Measurements from ENCODE around the gene PDE6A.

Gene PDE6A

DNA sequence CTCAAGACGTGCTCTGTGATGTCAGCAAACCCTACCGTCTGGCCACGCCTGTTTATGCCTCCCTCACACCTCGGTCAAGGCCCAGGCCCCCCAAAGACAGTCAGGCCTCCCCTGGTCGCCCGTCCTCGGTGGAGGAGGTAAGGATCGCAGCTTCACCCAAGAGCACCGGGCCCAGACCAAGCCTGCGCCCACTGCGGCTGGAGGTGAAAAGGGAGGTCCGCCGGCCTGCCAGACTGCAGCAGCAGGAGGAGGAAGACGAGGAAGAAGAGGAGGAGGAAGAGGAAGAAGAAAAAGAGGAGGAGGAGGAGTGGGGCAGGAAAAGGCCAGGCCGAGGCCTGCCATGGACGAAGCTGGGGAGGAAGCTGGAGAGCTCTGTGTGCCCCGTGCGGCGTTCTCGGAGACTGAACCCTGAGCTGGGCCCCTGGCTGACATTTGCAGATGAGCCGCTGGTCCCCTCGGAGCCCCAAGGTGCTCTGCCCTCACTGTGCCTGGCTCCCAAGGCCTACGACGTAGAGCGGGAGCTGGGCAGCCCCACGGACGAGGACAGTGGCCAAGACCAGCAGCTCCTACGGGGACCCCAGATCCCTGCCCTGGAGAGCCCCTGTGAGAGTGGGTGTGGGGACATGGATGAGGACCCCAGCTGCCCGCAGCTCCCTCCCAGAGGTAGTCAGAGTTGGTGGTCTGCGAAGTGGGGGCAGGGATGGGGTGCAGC, 111.3 kb downstream of the PDE6A start:
- DNase-seq = no peak

DNA sequence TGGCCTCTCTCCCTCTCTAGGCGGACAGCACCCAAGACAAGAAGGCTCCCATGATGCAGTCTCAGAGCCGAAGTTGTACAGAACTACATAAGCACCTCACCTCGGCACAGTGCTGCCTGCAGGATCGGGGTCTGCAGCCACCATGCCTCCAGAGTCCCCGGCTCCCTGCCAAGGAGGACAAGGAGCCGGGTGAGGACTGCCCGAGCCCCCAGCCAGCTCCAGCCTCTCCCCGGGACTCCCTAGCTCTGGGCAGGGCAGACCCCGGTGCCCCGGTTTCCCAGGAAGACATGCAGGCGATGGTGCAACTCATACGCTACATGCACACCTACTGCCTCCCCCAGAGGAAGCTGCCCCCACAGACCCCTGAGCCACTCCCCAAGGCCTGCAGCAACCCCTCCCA, 112.0 kb downstream of the PDE6A start:
- DNase-seq = no peak

DNA sequence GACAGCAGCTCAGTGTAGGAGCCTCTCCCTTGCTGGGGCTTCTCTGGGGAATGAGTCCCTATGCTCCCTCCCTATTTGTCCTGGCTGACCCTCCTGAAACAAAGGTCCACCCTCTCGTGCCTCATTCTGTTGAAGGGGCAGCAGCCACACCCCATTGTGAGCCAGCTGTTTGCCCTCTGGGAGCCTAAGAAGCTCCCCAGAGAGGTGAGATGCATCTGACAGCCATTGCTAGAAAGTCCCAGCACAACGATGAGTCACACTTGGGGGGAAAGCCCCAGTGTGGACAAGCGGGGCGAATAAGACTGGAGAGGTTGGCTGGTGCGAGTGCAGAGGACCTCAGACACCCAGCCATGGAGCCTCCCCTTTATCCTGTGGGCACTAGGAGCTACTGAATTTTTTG, 113.1 kb downstream of the PDE6A start:
- DNase-seq = no peak

- DNase-seq = no peak
These were observed 114.0 kb downstream of the PDE6A start for GRCh38 chr5:149830579-149830978.

DNA sequence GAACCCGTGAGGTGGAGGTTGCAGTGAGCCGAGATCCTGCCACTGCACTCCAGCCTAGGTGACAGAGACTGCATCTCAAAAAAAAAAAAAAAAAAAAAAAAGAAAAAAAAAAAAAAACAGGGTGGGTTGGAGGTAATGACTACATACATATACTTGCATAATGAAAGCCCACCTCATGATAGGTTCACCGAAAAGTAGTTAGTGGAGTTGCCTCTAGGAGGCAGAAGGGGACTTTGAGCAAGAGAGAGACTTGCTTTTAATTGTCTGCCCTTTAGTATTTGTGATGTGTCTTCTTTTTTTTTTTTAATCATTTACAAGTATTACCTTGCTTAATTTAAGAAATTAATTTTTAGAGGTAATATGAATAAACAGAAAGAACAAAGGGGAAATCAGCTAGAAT, 114.6 kb downstream of the PDE6A start:
- DNase-seq = no peak

DNA sequence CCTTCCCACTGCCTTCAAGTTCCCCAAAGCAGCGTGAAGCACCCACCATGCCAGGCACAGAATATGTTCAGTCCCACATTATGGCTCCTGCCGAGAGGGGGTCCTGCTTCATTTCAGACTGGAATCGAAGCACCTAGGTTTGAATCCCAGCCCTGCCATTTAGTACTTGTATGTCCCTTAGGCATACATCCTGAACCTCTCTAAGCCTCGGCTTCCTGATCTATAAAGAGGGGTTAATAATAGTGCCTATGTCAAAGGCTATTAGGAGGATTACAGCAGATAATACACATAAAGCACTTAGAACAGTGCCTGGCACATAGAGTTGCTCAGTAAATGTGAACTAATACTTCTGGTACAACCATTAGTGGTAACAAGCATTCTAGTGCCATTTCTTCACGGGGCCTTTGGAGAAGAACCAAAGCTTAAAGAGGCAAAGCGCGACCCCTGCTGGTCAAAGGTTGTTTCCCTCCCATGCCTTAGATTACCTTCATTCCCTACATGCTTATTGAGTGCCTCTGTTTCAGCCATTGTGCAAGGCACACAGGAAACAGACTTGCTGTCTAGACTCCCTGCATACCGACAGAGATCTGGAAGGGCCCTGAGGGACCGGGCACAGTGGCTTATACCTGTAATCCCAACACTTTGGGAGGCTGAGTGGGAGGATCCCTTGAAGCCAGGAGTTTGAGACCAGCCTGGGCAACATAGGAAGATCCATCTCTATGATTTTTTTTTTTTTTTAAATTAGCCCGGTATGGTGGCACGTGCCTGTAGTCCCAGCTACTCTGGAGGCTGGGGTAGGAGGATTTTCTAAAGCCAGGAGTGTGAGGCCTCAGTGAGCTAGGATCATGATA, 116.2 kb downstream of the PDE6A start:
- peak; percentile 54 for DNase-seq

- DNase-seq = no peak
These were observed 117.0 kb downstream of the PDE6A start for GRCh38 chr5:149827546-149827945.

DNA sequence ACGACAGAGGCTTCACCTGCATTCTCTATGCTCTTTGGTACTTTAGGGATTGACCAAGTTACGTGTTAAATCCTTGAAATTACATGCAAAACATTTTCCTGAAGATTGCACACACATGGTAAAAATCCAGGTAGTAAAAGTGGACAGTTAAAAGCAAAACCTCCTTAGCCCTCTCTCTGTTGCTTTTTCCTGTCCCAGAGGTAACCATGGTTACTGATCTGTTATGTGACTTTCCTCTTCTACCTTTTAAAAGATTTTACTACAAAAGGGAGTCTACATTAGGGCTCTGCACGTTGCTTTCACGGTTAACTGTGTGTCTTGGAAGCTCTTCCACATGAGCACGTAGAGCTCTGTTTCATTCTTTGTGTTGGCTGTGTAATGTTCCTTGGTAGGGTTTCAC, 117.5 kb downstream of the PDE6A start:
- DNase-seq = no peak

DNA sequence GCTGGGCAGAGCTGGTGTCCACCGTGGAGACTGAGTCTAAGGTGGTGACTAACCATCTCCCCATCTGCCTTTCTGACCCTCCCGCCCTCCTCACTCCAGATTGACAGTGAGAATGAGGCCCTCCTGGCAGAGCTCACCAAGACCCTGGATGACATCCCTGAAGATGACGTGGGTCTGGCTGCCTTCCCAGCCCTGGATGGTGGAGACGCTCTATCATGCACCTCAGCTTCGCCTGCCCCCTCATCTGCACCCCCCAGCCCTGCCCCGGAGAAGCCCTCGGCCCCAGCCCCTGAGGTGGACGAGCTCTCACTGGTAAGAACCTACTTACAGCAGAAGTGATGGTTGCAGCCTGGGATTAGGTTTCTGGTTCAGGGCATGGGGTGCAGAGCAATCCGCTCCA, 118.0 kb downstream of the PDE6A start:
- no peak for DNase-seq

GRCh38 chr5:149824846-149825245, 119.7 kb downstream of the PDE6A start:
- no peak for DNase-seq

GRCh38 chr5:149824120-149824519, 120.5 kb downstream of the PDE6A start:
- no peak for DNase-seq

- DNase-seq = no peak
These were observed 121.2 kb downstream of the PDE6A start for GRCh38 chr5:149823375-149823774.

DNA sequence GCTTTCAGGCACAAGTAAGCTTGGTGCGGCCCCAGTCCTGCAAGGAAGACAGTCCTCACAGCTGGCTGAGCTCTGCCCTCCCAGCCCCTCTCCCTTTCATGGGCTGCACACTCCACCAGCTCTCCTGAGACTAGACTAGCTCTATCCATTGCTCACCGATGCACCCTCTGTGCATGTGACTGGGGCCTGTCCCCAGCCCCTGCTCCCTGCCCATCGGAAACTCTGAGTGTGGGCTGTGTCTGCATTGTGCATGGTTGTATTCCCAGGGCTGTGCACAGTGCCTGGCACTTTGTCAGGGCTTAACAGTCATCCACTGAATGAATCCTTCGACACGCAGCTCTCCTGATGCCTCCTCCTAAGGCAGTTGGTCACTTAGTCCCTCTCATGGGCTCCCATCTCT, 122.3 kb downstream of the PDE6A start:
- DNase-seq = no peak

DNA sequence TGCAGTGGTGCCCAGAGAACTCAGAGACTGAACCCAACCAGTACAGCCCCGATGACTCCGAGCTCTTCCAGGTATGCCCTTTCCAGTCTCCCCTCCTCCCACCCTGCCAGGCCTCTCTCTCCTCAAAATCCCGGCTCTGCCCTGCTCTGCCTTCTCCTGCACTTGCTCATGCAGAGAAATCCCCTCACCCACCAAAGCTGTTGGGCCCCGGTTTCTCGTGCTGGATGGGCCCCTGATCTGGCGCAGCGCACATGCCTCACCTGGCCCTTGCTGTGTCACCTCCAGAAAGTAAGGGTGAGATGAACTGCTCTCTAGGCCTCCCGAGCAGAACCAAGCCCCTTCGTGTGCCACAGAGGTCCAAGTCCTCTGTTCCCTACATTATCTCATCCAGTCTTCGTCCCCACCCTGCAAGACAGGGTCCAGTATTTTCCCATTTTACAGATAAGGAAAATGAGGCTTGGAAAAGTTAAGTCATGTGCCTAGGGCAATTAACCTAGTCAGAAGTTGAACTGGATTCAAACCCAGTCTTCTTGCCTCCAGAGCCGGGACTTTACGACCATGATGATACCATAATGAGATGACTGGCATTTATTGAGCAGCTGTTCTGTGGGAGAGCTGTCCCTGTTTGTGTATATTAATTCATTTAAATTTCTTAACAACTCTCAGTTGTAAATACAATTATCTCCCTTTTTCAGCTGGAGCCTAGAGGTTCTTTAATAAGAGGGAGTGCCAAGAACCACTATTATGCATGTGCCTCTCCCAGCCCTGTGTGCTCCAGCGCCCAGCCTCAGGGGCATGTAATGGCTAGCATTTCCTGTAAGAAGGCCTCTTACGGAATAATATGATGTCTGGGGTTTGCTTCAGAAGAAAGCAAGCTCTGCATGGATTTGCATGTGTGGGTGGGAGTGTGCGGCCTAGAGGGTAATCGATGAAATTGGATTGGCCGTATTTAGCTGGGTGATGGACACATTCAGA, 123.8 kb downstream of the PDE6A start:
- DNase-seq = no peak

- DNase-seq = no peak
These were observed 124.6 kb downstream of the PDE6A start for GRCh38 chr5:149820012-149820411.

- no peak for DNase-seq
These were observed 126.5 kb downstream of the PDE6A start for GRCh38 chr5:149818116-149818515.

GRCh38 chr5:149817539-149818060, 127.0 kb downstream of the PDE6A start:
- no peak for DNase-seq

GRCh38 chr5:149816661-149817060, 127.9 kb downstream of the PDE6A start:
- DNase-seq = no peak

- no peak for DNase-seq
These were observed 133.1 kb downstream of the PDE6A start for GRCh38 chr5:149811453-149811852.

- no peak for DNase-seq
These were observed 133.7 kb downstream of the PDE6A start for GRCh38 chr5:149810856-149811255.

- no peak for DNase-seq
These were observed 134.5 kb downstream of the PDE6A start for GRCh38 chr5:149809931-149810691.
